AG09309 (cell line): ENCODE measurements around the gene ENC1.

ENCODE experiments used
- DNase-seq: peaks from one replicate; pipeline ENCODE4 v3.0.0-alpha.2; 2010; ENCODE audit warnings: low read depth
- H3K4me3 ChIP-seq: 2 replicates; pipeline ENCODE4 v1.5.1; 2011; ENCODE audit warnings: mild to moderate bottlenecking, low read depth, low read length, moderate library complexity; ENCODE audit not compliant: control insufficient read depth
- TF ChIP-seq, protein P1 (sequence below): IDR thresholded peaks from 2 replicates; pipeline ENCODE4 v1.5.1; 2011; ENCODE audit warnings: mild to moderate bottlenecking, low read depth, low read length, inconsistent platforms; ENCODE audit not compliant: insufficient read depth, control insufficient read depth; ENCODE audit errors: missing control alignments

The ENC1 gene

GRCh38 chr5:74631081-74631953 is 9.2 kb downstream of the ENC1 start:
- no peak overlapping the region for H3K4me3 ChIP-seq
- TF ChIP-seq, protein P1, sequence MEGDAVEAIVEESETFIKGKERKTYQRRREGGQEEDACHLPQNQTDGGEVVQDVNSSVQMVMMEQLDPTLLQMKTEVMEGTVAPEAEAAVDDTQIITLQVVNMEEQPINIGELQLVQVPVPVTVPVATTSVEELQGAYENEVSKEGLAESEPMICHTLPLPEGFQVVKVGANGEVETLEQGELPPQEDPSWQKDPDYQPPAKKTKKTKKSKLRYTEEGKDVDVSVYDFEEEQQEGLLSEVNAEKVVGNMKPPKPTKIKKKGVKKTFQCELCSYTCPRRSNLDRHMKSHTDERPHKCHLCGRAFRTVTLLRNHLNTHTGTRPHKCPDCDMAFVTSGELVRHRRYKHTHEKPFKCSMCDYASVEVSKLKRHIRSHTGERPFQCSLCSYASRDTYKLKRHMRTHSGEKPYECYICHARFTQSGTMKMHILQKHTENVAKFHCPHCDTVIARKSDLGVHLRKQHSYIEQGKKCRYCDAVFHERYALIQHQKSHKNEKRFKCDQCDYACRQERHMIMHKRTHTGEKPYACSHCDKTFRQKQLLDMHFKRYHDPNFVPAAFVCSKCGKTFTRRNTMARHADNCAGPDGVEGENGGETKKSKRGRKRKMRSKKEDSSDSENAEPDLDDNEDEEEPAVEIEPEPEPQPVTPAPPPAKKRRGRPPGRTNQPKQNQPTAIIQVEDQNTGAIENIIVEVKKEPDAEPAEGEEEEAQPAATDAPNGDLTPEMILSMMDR = no peak
- no peak for DNase-seq

- TF ChIP-seq, protein P1 = no peak
- no peak overlapping the region for H3K4me3 ChIP-seq
- DNase-seq = peak; percentile 57
These were observed 10.0 kb downstream of the ENC1 start for GRCh38 chr5:74630453-74631066.

DNA sequence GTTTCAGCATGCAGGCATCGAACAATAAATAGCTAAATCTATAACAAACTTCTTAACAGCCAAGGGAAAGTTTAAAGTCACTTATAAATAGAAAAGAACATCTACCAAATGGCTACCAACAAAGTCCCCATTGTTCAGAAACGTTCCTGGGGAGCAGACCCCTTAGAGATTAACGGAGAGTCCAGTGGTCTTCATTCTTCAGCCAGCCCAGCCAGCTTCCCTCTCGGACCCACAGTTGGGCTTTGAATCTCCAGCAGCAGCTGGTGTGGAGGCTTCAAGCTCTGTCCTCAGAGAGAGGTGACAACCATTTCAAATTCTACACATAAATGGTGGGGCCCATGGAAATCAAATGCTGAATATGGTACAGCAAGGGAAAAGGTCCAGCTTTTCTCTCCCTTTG is 11.2 kb downstream of the ENC1 start:
- TF ChIP-seq, protein P1 = no peak
- no peak for DNase-seq
- no peak overlapping the region for H3K4me3 ChIP-seq

- TF ChIP-seq, protein P1 = no peak
- no peak overlapping the region for H3K4me3 ChIP-seq
- no peak for DNase-seq
These were observed 12.2 kb downstream of the ENC1 start for GRCh38 chr5:74628359-74628758.

DNA sequence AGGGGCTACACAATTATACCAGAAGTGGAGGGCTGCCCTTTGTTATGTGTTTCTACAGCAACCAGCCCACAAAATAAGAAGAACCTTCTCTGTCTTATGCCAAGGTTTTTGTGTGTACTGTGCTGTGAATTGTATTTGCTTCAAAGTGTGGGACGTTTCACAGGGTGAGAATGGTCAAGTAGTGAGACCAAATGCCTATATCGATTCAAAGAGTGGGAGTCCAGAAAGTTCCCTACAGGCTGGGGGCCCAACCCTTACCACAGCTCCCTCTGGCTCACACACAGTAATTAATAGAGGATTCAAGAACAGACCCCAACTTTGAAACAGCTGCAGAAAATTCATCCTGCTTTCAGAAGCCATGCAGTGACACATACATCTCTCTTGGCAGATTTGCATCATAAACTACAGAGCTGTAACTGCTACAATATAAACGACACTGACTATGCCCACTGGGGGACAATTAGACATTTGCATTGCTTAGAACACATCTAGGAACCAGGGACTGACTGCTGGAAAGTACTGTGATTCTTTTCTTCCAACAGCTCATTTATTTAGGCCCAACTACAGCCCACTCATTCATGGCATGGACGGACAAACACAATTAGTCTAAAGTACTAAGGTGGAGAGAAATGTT is 12.8 kb downstream of the ENC1 start:
- H3K4me3 ChIP-seq = no peak overlapping the region

More for the DNA sequence above, 12.8 kb downstream of the ENC1 start:
- DNase-seq = no peak
- TF ChIP-seq, protein P1 = no peak
